HEK293T (cell line): ENCODE data around the gene SOST.

Experiments
- CTCF ChIA-PET: fragments of 350-600 bp; formaldehyde crosslinking; extraction: SDS; loops from one replicate; lab custom pipeline; 2021; ENCODE audit warnings: antibody characterized with exemption, inconsistent platforms; lab: Yijun Ruan, JAX
- POLR2A ChIA-PET: fragments of 350-600 bp; formaldehyde crosslinking; extraction: SDS; loops from one replicate; lab custom pipeline; 2020; ENCODE audit warnings: antibody characterized with exemption, inconsistent platforms; lab: Yijun Ruan, JAX
- DNase-seq: peaks from one replicate; pipeline ENCODE4 v3.0.0; 2012; ENCODE audit warnings: mixed read lengths; ENCODE audit errors: extremely low spot score
- ARNT ChIP-seq: fragments of 450-650 bp; IDR thresholded peaks from 2 replicates; pipeline ENCODE4 v1.6.1; 2017; ENCODE audit warnings: mild to moderate bottlenecking
- BHLHE40 ChIP-seq: fragments of 450-650 bp; IDR thresholded peaks from 2 replicates; pipeline ENCODE4 v1.6.1; 2016; ENCODE audit warnings: mild to moderate bottlenecking, moderate library complexity, borderline replicate concordance
- CTBP1 ChIP-seq: fragments of 450-650 bp; IDR thresholded peaks from 2 replicates; pipeline ENCODE4 v1.6.1; 2016; ENCODE audit warnings: borderline replicate concordance
- ELF4 ChIP-seq: fragments of 450-650 bp; IDR thresholded peaks from 2 replicates; pipeline ENCODE4 v1.6.1; 2017; ENCODE audit warnings: antibody characterized with exemption
- FOXA1 ChIP-seq: fragments of 450-650 bp; IDR thresholded peaks from 2 replicates; pipeline ENCODE4 v1.6.1; 2016; ENCODE audit warnings: mild to moderate bottlenecking
- FOXK2 ChIP-seq: fragments of 450-650 bp; IDR thresholded peaks from 2 replicates; pipeline ENCODE4 v1.6.1; 2016; ENCODE audit warnings: mild to moderate bottlenecking
- HDGF ChIP-seq: fragments of 450-650 bp; IDR thresholded peaks from 2 replicates; pipeline ENCODE4 v1.6.1; 2017; ENCODE audit warnings: antibody characterized with exemption, borderline replicate concordance
- L3MBTL2 ChIP-seq: fragments of 450-650 bp; conservative IDR thresholded peaks from 2 replicates; pipeline ENCODE4 v1.6.1; 2016; ENCODE audit warnings: mild to moderate bottlenecking
- LEF1 ChIP-seq: fragments of 450-650 bp; IDR thresholded peaks from 2 replicates; pipeline ENCODE4 v1.6.1; 2017; ENCODE audit warnings: mild to moderate bottlenecking, borderline replicate concordance
- NFRKB ChIP-seq: fragments of 450-650 bp; IDR thresholded peaks from 2 replicates; pipeline ENCODE4 v1.6.1; 2016; ENCODE audit warnings: mild to moderate bottlenecking, moderate library complexity
- SP1 ChIP-seq: fragments of 450-650 bp; IDR thresholded peaks from 2 replicates; pipeline ENCODE4 v1.6.1; 2017
- SUZ12 ChIP-seq: fragments of 450-650 bp; IDR thresholded peaks from 2 replicates; pipeline ENCODE4 v1.6.1; 2016; ENCODE audit warnings: mild to moderate bottlenecking
- TARDBP ChIP-seq: fragments of 450-650 bp; IDR thresholded peaks from 2 replicates; pipeline ENCODE4 v1.6.1; 2016
- ZNF384 ChIP-seq: fragments of 450-650 bp; IDR thresholded peaks from 2 replicates; pipeline ENCODE4 v1.6.1; 2016
- TF ChIP-seq, protein P1 (sequence below): fragments of 450-650 bp; IDR thresholded peaks from 2 replicates; pipeline ENCODE4 v1.6.1; 2016

The SOST gene

DNA sequence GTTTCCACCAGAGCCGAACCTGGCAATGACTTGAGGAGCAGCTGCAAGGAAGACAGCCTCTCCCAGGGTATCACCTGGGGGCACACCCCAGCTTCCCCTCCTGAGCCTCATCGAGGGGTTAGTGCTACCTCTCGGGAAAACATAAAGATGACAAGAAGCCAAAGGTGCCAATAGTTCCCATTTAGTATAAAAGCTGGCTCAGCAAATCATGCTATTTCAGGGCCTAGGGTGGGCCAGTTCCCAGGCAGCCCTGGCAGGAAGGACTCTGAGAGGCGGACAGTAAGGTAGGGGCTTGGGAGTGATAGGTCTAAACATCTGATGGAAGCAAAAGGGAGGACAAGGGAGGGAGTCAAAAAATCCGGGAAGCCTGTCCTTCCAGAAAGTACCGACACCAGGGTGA, 46.2 kb downstream of the SOST start:
- ChIA-PET POLR2A (interaction anchor here (1.2 kb wide), 1 partner anchor 46 kb away, joined by 3 read pairs; the partner anchor contains the start of gene SOST), CTCF (no interaction called here)
- TF ChIP-seq CTBP1: no peak
- TF ChIP-seq FOXK2: no peak
- no peak for TF ChIP-seq NFRKB
- TF ChIP-seq BHLHE40: no peak
- no peak for TF ChIP-seq SUZ12
- no peak for TF ChIP-seq ARNT
- TF ChIP-seq ELF4: no peak
- no peak for DNase-seq

DNA sequence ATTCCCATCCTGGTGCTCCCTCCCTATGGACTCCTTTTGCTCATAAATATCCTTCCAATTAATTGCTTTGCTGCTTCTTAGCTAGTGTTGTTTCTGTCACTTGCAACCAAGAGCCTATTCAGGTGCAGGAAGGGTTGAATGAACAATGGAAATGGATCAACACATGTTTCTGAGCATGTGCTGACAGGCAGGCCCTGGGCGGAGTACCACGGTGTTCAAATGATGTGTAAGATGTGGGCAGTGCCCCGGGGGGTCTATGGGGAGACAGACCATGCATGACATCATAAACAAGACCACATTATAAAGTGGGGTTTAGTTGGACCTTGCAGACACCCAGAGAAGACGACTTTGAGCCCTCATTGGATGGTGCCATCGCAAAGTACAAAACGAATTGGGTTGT, 48.5 kb downstream of the SOST start:
- POLR2A ChIA-PET: no interaction called here
- TF ChIP-seq CTBP1 (no peak), NFRKB (no peak), BHLHE40 (no peak)
- TF ChIP-seq, protein P1, sequence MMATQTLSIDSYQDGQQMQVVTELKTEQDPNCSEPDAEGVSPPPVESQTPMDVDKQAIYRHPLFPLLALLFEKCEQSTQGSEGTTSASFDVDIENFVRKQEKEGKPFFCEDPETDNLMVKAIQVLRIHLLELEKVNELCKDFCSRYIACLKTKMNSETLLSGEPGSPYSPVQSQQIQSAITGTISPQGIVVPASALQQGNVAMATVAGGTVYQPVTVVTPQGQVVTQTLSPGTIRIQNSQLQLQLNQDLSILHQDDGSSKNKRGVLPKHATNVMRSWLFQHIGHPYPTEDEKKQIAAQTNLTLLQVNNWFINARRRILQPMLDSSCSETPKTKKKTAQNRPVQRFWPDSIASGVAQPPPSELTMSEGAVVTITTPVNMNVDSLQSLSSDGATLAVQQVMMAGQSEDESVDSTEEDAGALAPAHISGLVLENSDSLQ: no peak

DNA sequence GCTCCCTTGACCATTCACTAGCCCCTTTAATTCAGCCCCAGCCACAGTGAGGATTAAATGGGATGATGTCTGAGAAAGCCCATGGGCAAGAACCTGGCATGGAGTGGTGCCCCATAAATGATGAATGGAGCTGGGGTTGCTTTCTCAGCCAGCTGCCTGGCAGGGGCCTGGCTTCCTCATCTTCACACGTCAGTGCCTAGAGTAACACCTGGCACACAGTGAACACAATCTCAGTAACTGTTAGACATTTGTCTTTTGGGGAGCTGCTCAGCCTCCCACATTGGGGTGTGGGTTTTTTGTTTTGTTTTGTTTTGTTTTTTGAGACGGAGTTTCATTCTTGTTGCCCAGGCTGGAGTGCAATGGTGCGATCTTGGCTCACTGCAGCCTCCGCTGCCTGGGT, 49.4 kb downstream of the SOST start:
- DNase-seq: no peak
- ChIA-PET POLR2A (no interaction called here), CTCF (no interaction called here)
- TF ChIP-seq SP1 (no peak), FOXA1 (no peak), LEF1 (no peak), ZNF384 (no peak), CTBP1 (no peak), ARNT (no peak), FOXK2 (no peak), L3MBTL2 (no peak), HDGF (no peak), ELF4 (no peak), BHLHE40 (no peak)
- TF ChIP-seq, protein P1: no peak

More for the DNA sequence above, 48.5 kb downstream of the SOST start:
- CTCF ChIA-PET: interaction anchor here (1.3 kb wide), 1 partner anchor 51 kb away, joined by 6 read pairs; no protein-coding TSS in a partner anchor
- DNase-seq: no peak

DNA sequence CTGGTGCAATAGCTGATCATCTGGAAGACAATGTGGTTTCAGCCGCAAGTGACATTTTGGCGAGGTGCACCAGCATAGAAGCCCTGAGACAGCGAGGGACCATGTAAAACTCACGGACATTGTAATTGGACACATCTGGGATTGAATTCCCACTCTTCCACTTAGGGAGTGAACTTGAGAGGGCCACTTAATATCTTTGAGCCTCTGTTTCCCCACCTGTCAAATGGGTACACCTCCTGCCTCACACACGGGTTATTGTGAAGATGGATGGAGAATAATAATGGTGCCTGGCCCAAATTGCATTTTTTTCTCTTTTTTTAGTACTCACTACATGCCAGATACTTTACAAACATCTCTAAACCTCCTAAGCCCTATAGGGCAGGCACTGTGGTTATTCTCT, 51.4 kb downstream of the SOST start:
- DNase-seq: no peak
- TF ChIP-seq LEF1 (no peak), TARDBP (no peak)
- POLR2A ChIA-PET: no interaction called here
- CTCF ChIA-PET: no interaction called here

DNA sequence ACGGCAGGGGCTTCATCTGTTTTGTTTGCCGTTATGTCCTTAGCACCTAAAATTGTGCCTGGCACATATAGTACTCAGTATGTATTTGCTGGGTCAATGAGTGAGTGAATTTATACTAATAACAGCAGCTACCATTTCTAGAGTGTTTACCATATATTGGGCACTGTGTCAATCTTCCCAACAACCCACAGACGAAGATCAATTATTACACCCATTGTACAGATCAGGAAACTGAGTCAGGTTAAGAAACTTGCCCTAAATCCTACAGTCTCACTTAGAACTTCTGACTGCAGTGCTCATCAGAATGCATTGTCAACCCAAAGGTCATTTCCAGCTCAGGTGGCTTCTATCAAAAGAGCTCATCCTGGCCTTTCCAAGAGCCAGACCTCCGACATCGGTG, 52.4 kb downstream of the SOST start:
- ChIA-PET POLR2A (no interaction called here), CTCF (interaction anchor here (1.1 kb wide), 1 partner anchor 54 kb away, joined by 10 read pairs; no protein-coding TSS in a partner anchor)
- DNase-seq: no peak
- TF ChIP-seq LEF1: no peak
- TF ChIP-seq CTBP1: no peak
- TF ChIP-seq SP1: no peak
- TF ChIP-seq BHLHE40: no peak
- TF ChIP-seq ZNF384: no peak
- TF ChIP-seq, protein P1: no peak
- no peak for TF ChIP-seq TARDBP
- no peak for TF ChIP-seq SUZ12
- TF ChIP-seq L3MBTL2: no peak
